PC-9 (cell line): ENCODE data around the gene CRYGN. TPM values are rescaled to one million over a fixed set of nuclear protein-coding genes. Genes with fewer than 3 reads are reported as not detected.

ENCODE experiments used
- BruUV-seq: library from RNA; stranded (reverse); fragments of 400-500 nt; replicated peaks from 2 replicates; lab custom pipeline; 2021; lab: Mats Ljungman, UMichigan
- CTCF ChIA-PET: fragments of 300-600 bp; sonication (Branson Sonifier 250); formaldehyde crosslinking; loops from one replicate; lab custom pipeline; 2022; ENCODE audit warnings: antibody characterized with exemption; lab: Charles Lee
- POLR2A ChIA-PET: fragments of 300-600 bp; sonication (Branson Sonifier 250); formaldehyde crosslinking; loops from one replicate; lab custom pipeline; 2022; ENCODE audit warnings: antibody characterized with exemption; ENCODE audit not compliant: unreplicated experiment; lab: Charles Lee
- DNase-seq, 2 experiments: peaks; one replicate each; pipeline versions ENCODE4 v3.0.0 to v3.0.0-alpha.2; 2015 to 2022; ENCODE audit warnings: mixed read lengths in 1 of 2
- H2AFZ ChIP-seq: fragments of 200-600 bp; sonication (generic); 2 replicates; pipeline ENCODE4 v1.8.1; 2017; ENCODE audit warnings: antibody characterized with exemption
- H3F3A ChIP-seq: fragments of 200-600 bp; sonication (generic); 2 replicates; pipeline ENCODE4 v1.8.1; 2017; ENCODE audit warnings: antibody characterized with exemption, mild to moderate bottlenecking, low read depth; ENCODE audit not compliant: insufficient read depth
- H3K27ac ChIP-seq: fragments of 200-600 bp; sonication (generic); 2 replicates; pipeline ENCODE4 v1.6.1; 2016; ENCODE audit warnings: mixed run types
- H3K27me3 ChIP-seq: fragments of 200-600 bp; sonication (generic); 2 replicates; pipeline ENCODE4 v1.6.1; 2016; ENCODE audit warnings: low read depth, mixed run types; ENCODE audit not compliant: insufficient read depth
- H3K36me3 ChIP-seq: fragments of 200-600 bp; sonication (generic); 2 replicates; pipeline ENCODE4 v1.6.1; 2016; ENCODE audit warnings: low read depth, mixed run types
- H3K4me1 ChIP-seq: fragments of 200-600 bp; sonication (generic); replicated peaks from 2 replicates; pipeline ENCODE4 v1.6.1; 2016; ENCODE audit warnings: mixed run types; ENCODE audit not compliant: insufficient read depth
- H3K4me2 ChIP-seq: fragments of 200-600 bp; sonication (generic); 2 replicates; pipeline ENCODE4 v1.6.1; 2017; ENCODE audit warnings: mixed run types
- H3K4me3 ChIP-seq: fragments of 200-600 bp; sonication (generic); 2 replicates; pipeline ENCODE4 v1.6.1; 2016; ENCODE audit warnings: mixed run types
- H3K79me2 ChIP-seq: fragments of 200-600 bp; sonication (generic); 2 replicates; pipeline ENCODE4 v1.6.1; 2017; ENCODE audit warnings: low read depth, mixed run types
- H3K9me2 ChIP-seq: fragments of 200-600 bp; sonication (generic); 2 replicates; pipeline ENCODE4 v1.8.1; 2017; ENCODE audit warnings: mild to moderate bottlenecking; ENCODE audit not compliant: insufficient read depth
- H3K9me3 ChIP-seq: fragments of 200-600 bp; sonication (generic); 2 replicates; pipeline ENCODE4 v1.8.1; 2016; ENCODE audit warnings: low read depth; ENCODE audit not compliant: insufficient read depth
- H4K20me1 ChIP-seq: fragments of 200-600 bp; sonication (generic); 2 replicates; pipeline ENCODE4 v1.8.1; 2017; ENCODE audit not compliant: insufficient read depth
- EZH2 ChIP-seq: fragments of 200-600 bp; sonication (generic); IDR thresholded peaks from 2 replicates; pipeline ENCODE4 v1.8.0; 2017; ENCODE audit warnings: antibody characterized with exemption, low read depth
- intact Hi-C: fragments of 100-400 bp; cut with micrococcal nuclease; formaldehyde crosslinking; loops from one replicate; pipeline ENCODE4 v1.10.0; 2022; ENCODE audit not compliant: unreplicated experiment
- total RNA-seq: library from RNA; stranded (reverse); gene quantifications from 2 replicates; pipeline ENCODE4 v1.2.3, GENCODE V29; 2021
- TF ChIP-seq, protein P1 (sequence below): fragments of 200-600 bp; sonication (generic); conservative IDR thresholded peaks from 2 replicates; pipeline ENCODE4 v1.6.1; 2017; ENCODE audit warnings: mixed run types, antibody characterized with exemption, mild to moderate bottlenecking, moderate library complexity

The CRYGN gene
- total RNA-seq, 1 experiment from 2014 or later = 1.0 TPM

DNA sequence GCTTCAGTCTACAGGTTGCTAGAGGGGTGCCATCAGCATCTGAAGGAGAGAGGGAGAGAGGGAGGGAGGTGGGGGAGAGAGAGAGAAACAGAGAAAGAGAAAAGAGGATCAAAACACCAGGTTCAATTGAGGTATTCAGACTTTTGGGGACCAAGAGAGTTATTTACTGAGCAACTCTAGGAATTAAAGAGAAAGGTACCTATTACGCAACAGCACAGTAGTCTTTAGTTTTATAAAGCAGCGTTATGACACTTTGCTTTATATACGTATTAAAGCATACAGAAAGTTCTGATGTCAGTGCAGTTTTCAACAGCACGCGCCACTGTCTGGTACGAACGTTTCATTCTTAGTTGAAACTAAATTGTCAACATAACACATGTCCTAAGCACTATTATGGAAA, 37.9 kb upstream of the CRYGN start:
- Histone ChIP-seq H3K4me3 (no peak overlapping the region), H3K4me1 (peaks cover 2% of the 10 kb centered on the region; the same call in 1 of the 2 replicates), H3K79me2 (peaks cover 98% of the 10 kb centered on the region), H3K9me2 (no peaks in the 10 kb centered on the region), H3F3A (peaks cover 28% of the 10 kb centered on the region), H3K36me3 (peaks cover 56% of the 10 kb centered on the region), H3K27me3 (no peaks in the 10 kb centered on the region), H4K20me1 (peaks cover 48% of the 10 kb centered on the region), H3K9me3 (no peaks in the 10 kb centered on the region), H3K27ac (no peak overlapping the region), H3K4me2 (no peak overlapping the region), H2AFZ (no peak overlapping the region)
- no TSS peak for BruUV-seq
- POLR2A ChIA-PET = no interaction called here
- no peak for DNase-seq
- TF ChIP-seq, protein P1, sequence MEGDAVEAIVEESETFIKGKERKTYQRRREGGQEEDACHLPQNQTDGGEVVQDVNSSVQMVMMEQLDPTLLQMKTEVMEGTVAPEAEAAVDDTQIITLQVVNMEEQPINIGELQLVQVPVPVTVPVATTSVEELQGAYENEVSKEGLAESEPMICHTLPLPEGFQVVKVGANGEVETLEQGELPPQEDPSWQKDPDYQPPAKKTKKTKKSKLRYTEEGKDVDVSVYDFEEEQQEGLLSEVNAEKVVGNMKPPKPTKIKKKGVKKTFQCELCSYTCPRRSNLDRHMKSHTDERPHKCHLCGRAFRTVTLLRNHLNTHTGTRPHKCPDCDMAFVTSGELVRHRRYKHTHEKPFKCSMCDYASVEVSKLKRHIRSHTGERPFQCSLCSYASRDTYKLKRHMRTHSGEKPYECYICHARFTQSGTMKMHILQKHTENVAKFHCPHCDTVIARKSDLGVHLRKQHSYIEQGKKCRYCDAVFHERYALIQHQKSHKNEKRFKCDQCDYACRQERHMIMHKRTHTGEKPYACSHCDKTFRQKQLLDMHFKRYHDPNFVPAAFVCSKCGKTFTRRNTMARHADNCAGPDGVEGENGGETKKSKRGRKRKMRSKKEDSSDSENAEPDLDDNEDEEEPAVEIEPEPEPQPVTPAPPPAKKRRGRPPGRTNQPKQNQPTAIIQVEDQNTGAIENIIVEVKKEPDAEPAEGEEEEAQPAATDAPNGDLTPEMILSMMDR = no peak
- no peak for TF ChIP-seq EZH2
- intact Hi-C loops = loop anchor here (5.0 kb wide), 1 partner anchor 74 kb away; no protein-coding TSS in a partner anchor
- CTCF ChIA-PET = no interaction called here

DNA sequence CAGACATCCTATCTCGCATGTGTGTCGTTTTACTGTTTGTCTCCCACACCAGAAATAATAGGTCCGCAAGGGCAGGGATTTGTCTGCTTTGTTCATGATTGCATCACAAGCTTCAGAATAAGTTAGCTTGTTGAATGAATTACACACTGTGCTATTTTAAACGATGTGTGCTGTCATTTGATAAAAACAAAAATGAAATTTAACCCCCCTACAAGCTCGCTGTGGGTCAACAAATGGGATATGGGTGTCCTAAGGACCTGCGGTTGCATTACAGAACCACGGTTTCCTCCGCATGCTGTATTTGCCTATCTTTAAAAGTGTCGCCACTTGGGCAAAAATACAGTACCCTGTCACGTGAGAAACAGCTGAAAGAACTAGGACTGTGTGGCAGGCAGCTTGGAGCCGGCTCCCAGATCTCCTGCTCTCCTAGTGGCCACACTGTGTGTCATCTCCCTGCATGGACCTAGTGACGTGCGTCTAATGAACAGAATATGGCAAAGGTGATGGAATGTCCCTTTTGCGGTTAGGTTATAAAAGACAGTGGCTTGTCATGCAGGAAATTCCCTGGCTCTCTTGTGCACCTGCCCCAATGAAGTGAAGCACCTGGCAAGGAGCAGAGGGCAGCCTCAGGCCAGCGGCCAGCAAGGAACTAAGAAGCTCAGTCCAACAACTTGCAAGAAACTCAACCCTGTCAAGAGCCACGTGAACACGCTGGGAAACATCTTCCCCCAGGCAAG, 32.9 kb upstream of the CRYGN start:
- H4K20me1 ChIP-seq = peaks cover 37% of the 10 kb centered on the region
- BruUV-seq = no TSS peak
- TF ChIP-seq, protein P1 = no peak
- no peak overlapping the region for H3K27ac ChIP-seq
- H3K4me3 ChIP-seq = no peak overlapping the region
- no peaks in the 10 kb centered on the region for H3K27me3 ChIP-seq
- no peaks in the 10 kb centered on the region for H3K9me3 ChIP-seq
- intact Hi-C loops = no loop called here
- H3K4me2 ChIP-seq = no peak overlapping the region
- no peaks in the 10 kb centered on the region for H3K9me2 ChIP-seq
- H3K36me3 ChIP-seq = peaks cover 69% of the 10 kb centered on the region
- ChIA-PET CTCF (no interaction called here), POLR2A (no interaction called here)
- DNase-seq = no peak
- peaks cover 47% of the 10 kb centered on the region for H3F3A ChIP-seq
- H3K4me1 ChIP-seq = no peaks in the 10 kb centered on the region
- H2AFZ ChIP-seq = no peak overlapping the region
- H3K79me2 ChIP-seq = peaks cover 83% of the 10 kb centered on the region

DNA sequence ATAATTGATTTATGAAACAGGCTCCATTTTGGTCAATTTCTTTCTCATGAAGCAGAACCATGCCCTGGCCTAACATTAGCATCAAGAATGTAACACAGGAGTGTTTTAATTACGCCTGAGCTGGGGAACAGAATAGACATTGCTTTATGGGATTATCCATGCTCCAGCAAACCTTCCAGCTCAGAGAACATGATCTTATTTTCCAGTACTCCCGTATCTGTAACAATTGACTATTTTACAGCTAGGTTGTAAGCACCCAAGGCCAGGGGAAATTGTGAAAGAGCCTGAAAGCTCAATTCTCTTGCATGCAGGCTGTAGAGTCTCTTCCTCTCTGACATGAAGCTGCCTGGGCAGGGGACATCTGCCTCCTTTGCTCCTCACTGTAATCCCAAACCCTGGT, 30.8 kb upstream of the CRYGN start:
- no peak overlapping the region for H3K4me3 ChIP-seq
- H3K4me1 ChIP-seq = no peaks in the 10 kb centered on the region
- H3K27me3 ChIP-seq = no peaks in the 10 kb centered on the region
- TF ChIP-seq, protein P1 = no peak
- H3K79me2 ChIP-seq = peaks cover 62% of the 10 kb centered on the region
- no peaks in the 10 kb centered on the region for H3K9me2 ChIP-seq
- intact Hi-C loops = no loop called here
- no peaks in the 10 kb centered on the region for H3K9me3 ChIP-seq
- no peak overlapping the region for H2AFZ ChIP-seq
- H3K4me2 ChIP-seq = no peak overlapping the region
- H3K36me3 ChIP-seq = peaks cover 71% of the 10 kb centered on the region
- H4K20me1 ChIP-seq = peaks cover 30% of the 10 kb centered on the region
- ChIA-PET POLR2A (interaction anchor here (0.6 kb wide), 1 partner anchor 49 kb away, joined by 3 read pairs; the partner anchor contains the start of gene RHEB), CTCF (interaction anchor here (0.5 kb wide), 1 partner anchor 107 kb away, joined by 3 read pairs; no protein-coding TSS in a partner anchor)
- BruUV-seq = no TSS peak
- peaks cover 47% of the 10 kb centered on the region for H3F3A ChIP-seq
- DNase-seq = no peak
- H3K27ac ChIP-seq = no peak overlapping the region; the same call in 1 of the 2 replicates
